ENCODE data around the gene CARS2. TPM values are rescaled to one million over a fixed set of nuclear protein-coding genes. Genes with fewer than 3 reads are reported as not detected.

The CARS2 gene
- total RNA-seq, 4 donors from 2014 or later, result 27.4 to 229 (median 53.8) TPM

Other genes starting within 250 kb of the CARS2 start
- gene RAB20, start 144.4 kb downstream of the CARS2 start, total RNA-seq, result 10 to 100 TPM in 2 of 4 donors, 1 to 10 TPM in 1, under 1 TPM in 1; 0.77 to 12.4 (median 9.1) TPM
- gene NAXD, start 90.6 kb downstream of the CARS2 start, total RNA-seq, result 10 to 100 TPM; 26.0 to 37.9 (median 35.4) TPM
- gene ING1, start 7.6 kb upstream of the CARS2 start, total RNA-seq, result 10 to 100 TPM; 10.2 to 28.1 (median 19.5) TPM
- 100 to 1,000 TPM; 128 to 268 (median 235) TPM for gene ANKRD10, start 209.0 kb upstream of the CARS2 start, total RNA-seq

Measured in uterus (tissue), 4 donors.